Esophagus mucosa (tissue), 1 donor: ENCODE measurements around the gene SPECC1L. TPM values are rescaled to one million over a fixed set of nuclear protein-coding genes. Genes with fewer than 3 reads are reported as not detected.
"Not testable (repeated sequence)": the region's sequence is repeated elsewhere in the genome, so short reads cannot be mapped to it uniquely, and the experiment has no call there.

ENCODE experiments used
- ATAC-seq: fragments of 200-7000 bp; cut with Tn5 transposase; one replicate; pipeline ENCODE4 v1.9.1; 2020
- total RNA-seq: library from RNA; stranded (reverse); gene quantifications from one replicate; pipeline ENCODE4 v1.2.4, GENCODE V29; 2023
- donor health status: DM: yes; HTN: yes; CAD: no.

The SPECC1L gene
- total RNA-seq, 1 donor from 2014 or later = 33.4 TPM

GRCh38 chr22:24247564-24248344 is 22.9 kb upstream of the SPECC1L start:
- peak; percentile 96 for ATAC-seq

GRCh38 chr22:24248611-24249010 is 22.0 kb upstream of the SPECC1L start:
- not testable (repeated sequence) for ATAC-seq

GRCh38 chr22:24249413-24249812 is 21.2 kb upstream of the SPECC1L start:
- ATAC-seq = not testable (repeated sequence)

- ATAC-seq = not testable (repeated sequence)
These were observed 19.3 kb upstream of the SPECC1L start for GRCh38 chr22:24251286-24251685.

GRCh38 chr22:24253126-24253525 is 17.5 kb upstream of the SPECC1L start:
- not testable (repeated sequence) for ATAC-seq

GRCh38 chr22:24256136-24256535 is 14.5 kb upstream of the SPECC1L start:
- ATAC-seq = not testable (repeated sequence)

GRCh38 chr22:24256736-24257135 is 13.9 kb upstream of the SPECC1L start:
- not testable (repeated sequence) for ATAC-seq

- ATAC-seq = peak; percentile 58
These were observed 11.2 kb upstream of the SPECC1L start for GRCh38 chr22:24259459-24259858.

GRCh38 chr22:24262185-24262749 is 8.4 kb upstream of the SPECC1L start:
- ATAC-seq = not testable (repeated sequence)

GRCh38 chr22:24263479-24263878 is 7.2 kb upstream of the SPECC1L start:
- ATAC-seq = not testable (repeated sequence)

- ATAC-seq = not testable (repeated sequence)
These were observed 6.2 kb upstream of the SPECC1L start for GRCh38 chr22:24264329-24264896.

- no peak for ATAC-seq
These were observed 4.9 kb upstream of the SPECC1L start for GRCh38 chr22:24265734-24266133.

- ATAC-seq = not testable (repeated sequence)
These were observed 4.1 kb upstream of the SPECC1L start for GRCh38 chr22:24266495-24266894.

- no peak for ATAC-seq
These were observed 789 bp downstream of the SPECC1L start for GRCh38 chr22:24271386-24271854.

- not testable (repeated sequence) for ATAC-seq
These were observed 2.4 kb downstream of the SPECC1L start for GRCh38 chr22:24273031-24273430.

GRCh38 chr22:24273906-24274305 is 3.3 kb downstream of the SPECC1L start:
- not testable (repeated sequence) for ATAC-seq

- ATAC-seq = not testable (repeated sequence)
These were observed 4.2 kb downstream of the SPECC1L start for GRCh38 chr22:24274696-24275405.

- ATAC-seq = peak; percentile 19
These were observed 9.7 kb downstream of the SPECC1L start for GRCh38 chr22:24280363-24280762.

GRCh38 chr22:24282401-24282800 is 11.8 kb downstream of the SPECC1L start:
- ATAC-seq = peak; percentile 71

GRCh38 chr22:24284747-24285203 is 14.1 kb downstream of the SPECC1L start:
- peak; percentile 62 for ATAC-seq

GRCh38 chr22:24285245-24285644 is 14.6 kb downstream of the SPECC1L start:
- no peak for ATAC-seq

- not testable (repeated sequence) for ATAC-seq
These were observed 16.6 kb downstream of the SPECC1L start for GRCh38 chr22:24287212-24287611.

GRCh38 chr22:24287801-24288200 is 17.2 kb downstream of the SPECC1L start:
- ATAC-seq = not testable (repeated sequence)
